ENCODE measurements around the gene AHCYL2.

The AHCYL2 gene

DNA sequence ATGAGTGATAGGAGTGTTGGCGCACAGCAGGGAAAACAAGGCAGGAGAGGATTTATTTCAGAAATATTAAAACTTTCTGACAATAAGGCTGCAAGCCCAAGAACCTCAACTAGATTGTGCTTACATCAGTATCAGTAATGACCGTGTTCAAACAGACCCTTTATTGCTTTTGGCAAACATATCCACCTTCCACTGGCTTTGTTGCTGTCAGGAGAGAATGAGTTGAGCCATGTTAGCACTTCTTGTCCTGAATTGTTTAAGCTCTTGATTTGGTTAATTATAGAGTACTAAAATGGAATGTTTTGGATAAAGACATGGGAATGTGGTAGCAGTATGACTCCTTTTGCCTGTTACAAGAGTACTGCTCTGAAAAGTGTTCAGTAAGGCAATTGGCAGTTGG lies 3.8 kb downstream of the AHCYL2 start:
- TF ChIP-seq, protein P1, sequence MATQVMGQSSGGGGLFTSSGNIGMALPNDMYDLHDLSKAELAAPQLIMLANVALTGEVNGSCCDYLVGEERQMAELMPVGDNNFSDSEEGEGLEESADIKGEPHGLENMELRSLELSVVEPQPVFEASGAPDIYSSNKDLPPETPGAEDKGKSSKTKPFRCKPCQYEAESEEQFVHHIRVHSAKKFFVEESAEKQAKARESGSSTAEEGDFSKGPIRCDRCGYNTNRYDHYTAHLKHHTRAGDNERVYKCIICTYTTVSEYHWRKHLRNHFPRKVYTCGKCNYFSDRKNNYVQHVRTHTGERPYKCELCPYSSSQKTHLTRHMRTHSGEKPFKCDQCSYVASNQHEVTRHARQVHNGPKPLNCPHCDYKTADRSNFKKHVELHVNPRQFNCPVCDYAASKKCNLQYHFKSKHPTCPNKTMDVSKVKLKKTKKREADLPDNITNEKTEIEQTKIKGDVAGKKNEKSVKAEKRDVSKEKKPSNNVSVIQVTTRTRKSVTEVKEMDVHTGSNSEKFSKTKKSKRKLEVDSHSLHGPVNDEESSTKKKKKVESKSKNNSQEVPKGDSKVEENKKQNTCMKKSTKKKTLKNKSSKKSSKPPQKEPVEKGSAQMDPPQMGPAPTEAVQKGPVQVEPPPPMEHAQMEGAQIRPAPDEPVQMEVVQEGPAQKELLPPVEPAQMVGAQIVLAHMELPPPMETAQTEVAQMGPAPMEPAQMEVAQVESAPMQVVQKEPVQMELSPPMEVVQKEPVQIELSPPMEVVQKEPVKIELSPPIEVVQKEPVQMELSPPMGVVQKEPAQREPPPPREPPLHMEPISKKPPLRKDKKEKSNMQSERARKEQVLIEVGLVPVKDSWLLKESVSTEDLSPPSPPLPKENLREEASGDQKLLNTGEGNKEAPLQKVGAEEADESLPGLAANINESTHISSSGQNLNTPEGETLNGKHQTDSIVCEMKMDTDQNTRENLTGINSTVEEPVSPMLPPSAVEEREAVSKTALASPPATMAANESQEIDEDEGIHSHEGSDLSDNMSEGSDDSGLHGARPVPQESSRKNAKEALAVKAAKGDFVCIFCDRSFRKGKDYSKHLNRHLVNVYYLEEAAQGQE (IDR thresholded peaks at IDR 0.05; ENCODE audit: insufficient replicate concordance, low read depth): no peak
- TF ChIP-seq, protein P2, sequence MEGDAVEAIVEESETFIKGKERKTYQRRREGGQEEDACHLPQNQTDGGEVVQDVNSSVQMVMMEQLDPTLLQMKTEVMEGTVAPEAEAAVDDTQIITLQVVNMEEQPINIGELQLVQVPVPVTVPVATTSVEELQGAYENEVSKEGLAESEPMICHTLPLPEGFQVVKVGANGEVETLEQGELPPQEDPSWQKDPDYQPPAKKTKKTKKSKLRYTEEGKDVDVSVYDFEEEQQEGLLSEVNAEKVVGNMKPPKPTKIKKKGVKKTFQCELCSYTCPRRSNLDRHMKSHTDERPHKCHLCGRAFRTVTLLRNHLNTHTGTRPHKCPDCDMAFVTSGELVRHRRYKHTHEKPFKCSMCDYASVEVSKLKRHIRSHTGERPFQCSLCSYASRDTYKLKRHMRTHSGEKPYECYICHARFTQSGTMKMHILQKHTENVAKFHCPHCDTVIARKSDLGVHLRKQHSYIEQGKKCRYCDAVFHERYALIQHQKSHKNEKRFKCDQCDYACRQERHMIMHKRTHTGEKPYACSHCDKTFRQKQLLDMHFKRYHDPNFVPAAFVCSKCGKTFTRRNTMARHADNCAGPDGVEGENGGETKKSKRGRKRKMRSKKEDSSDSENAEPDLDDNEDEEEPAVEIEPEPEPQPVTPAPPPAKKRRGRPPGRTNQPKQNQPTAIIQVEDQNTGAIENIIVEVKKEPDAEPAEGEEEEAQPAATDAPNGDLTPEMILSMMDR (IDR thresholded peaks at IDR 0.05; ENCODE audit: insufficient read depth, low read length): no peak
- no peak for TF ChIP-seq SPI1 (IDR thresholded peaks at IDR 0.05; ENCODE audit: borderline replicate concordance, low read depth)
- no peak for TF ChIP-seq POLR2AphosphoS5 (IDR thresholded peaks at IDR 0.05; ENCODE audit: low read depth)
- no peak for TF ChIP-seq GABPA (IDR thresholded peaks at IDR 0.05; ENCODE audit: low read depth)
- Histone ChIP-seq H3K27ac (replicated peaks) (no peak overlapping the region), H3K27me3 (ENCODE audit: insufficient read depth, poor library complexity, severe bottlenecking) (no peaks in the 10 kb centered on the region), H3K4me3 (replicated peaks; ENCODE audit: insufficient read depth, low read length) (no peak overlapping the region)
- no peak for DNase-seq (ENCODE audit: low read depth in 1 of 2, low spot score in 1 of 2)

GRCh38 chr7:129231666-129232065 lies 6.8 kb downstream of the AHCYL2 start:
- H3K27ac ChIP-seq (replicated peaks): no peak overlapping the region
- no peak overlapping the region for H3K4me3 ChIP-seq (replicated peaks; ENCODE audit: insufficient read depth, low read length)
- DNase-seq (ENCODE audit: low read depth in 1 of 2, low spot score in 1 of 2): no peak
- TF ChIP-seq POLR2AphosphoS5 (IDR thresholded peaks at IDR 0.05; ENCODE audit: low read depth) (no peak), SPI1 (IDR thresholded peaks at IDR 0.05; ENCODE audit: borderline replicate concordance, low read depth) (no peak), GABPA (IDR thresholded peaks at IDR 0.05; ENCODE audit: low read depth) (no peak)
- TF ChIP-seq, protein P1 (IDR thresholded peaks at IDR 0.05; ENCODE audit: insufficient replicate concordance, low read depth): no peak
- TF ChIP-seq, protein P2 (IDR thresholded peaks at IDR 0.05; ENCODE audit: insufficient read depth, low read length): no peak
- no peaks in the 10 kb centered on the region for H3K27me3 ChIP-seq (ENCODE audit: insufficient read depth, poor library complexity, severe bottlenecking)

GRCh38 chr7:129238546-129238945 lies 13.7 kb downstream of the AHCYL2 start:
- no peak overlapping the region for H3K4me3 ChIP-seq (replicated peaks; ENCODE audit: insufficient read depth, low read length)
- H3K27me3 ChIP-seq (ENCODE audit: insufficient read depth, poor library complexity, severe bottlenecking): no peaks in the 10 kb centered on the region
- H3K27ac ChIP-seq (replicated peaks): no peak overlapping the region
- TF ChIP-seq GABPA (IDR thresholded peaks at IDR 0.05; ENCODE audit: low read depth) (no peak), POLR2AphosphoS5 (IDR thresholded peaks at IDR 0.05; ENCODE audit: low read depth) (no peak), SPI1 (IDR thresholded peaks at IDR 0.05; ENCODE audit: borderline replicate concordance, low read depth) (no peak)
- TF ChIP-seq, protein P2 (IDR thresholded peaks at IDR 0.05; ENCODE audit: insufficient read depth, low read length): no peak
- TF ChIP-seq, protein P1 (IDR thresholded peaks at IDR 0.05; ENCODE audit: insufficient replicate concordance, low read depth): no peak
- DNase-seq (ENCODE audit: low read depth in 1 of 2, low spot score in 1 of 2): no peak
